ENCODE data around the gene GLRA1.

The GLRA1 gene

GRCh38 chr5:151890299-151890698 lies 34.4 kb downstream of the GLRA1 start:
- H3K4me3 ChIP-seq (ENCODE audit: low read length): no peak overlapping the region
- DNase-seq (ENCODE audit: low read depth): no peak
- no peak for TF ChIP-seq CTCF (conservative IDR thresholded peaks at IDR 0.05; ENCODE audit: low read length)

- DNase-seq (ENCODE audit: low read depth): no peak
- H3K4me3 ChIP-seq (ENCODE audit: low read length): no peak overlapping the region
- no peak for TF ChIP-seq CTCF (conservative IDR thresholded peaks at IDR 0.05; ENCODE audit: low read length)
Observed at GRCh38 chr5:151889614-151890013, 35.0 kb downstream of the GLRA1 start.

GRCh38 chr5:151886546-151887275 lies 37.9 kb downstream of the GLRA1 start:
- no peak for TF ChIP-seq CTCF (conservative IDR thresholded peaks at IDR 0.05; ENCODE audit: low read length)
- DNase-seq (ENCODE audit: low read depth): peak; percentile 9
- no peak overlapping the region for H3K4me3 ChIP-seq (ENCODE audit: low read length)

- no peak for DNase-seq (ENCODE audit: low read depth)
- TF ChIP-seq CTCF (conservative IDR thresholded peaks at IDR 0.05; ENCODE audit: low read length): no peak
- no peak overlapping the region for H3K4me3 ChIP-seq (ENCODE audit: low read length)
Observed at GRCh38 chr5:151885138-151885908, 39.3 kb downstream of the GLRA1 start.

- no peak for DNase-seq (ENCODE audit: low read depth)
- H3K4me3 ChIP-seq (ENCODE audit: low read length): no peak overlapping the region
- TF ChIP-seq CTCF (conservative IDR thresholded peaks at IDR 0.05; ENCODE audit: low read length): no peak
Observed at GRCh38 chr5:151881621-151882225, 42.9 kb downstream of the GLRA1 start.

GRCh38 chr5:151880324-151880723 lies 44.3 kb downstream of the GLRA1 start:
- TF ChIP-seq CTCF (conservative IDR thresholded peaks at IDR 0.05; ENCODE audit: low read length): no peak
- no peak overlapping the region for H3K4me3 ChIP-seq (ENCODE audit: low read length)
- DNase-seq (ENCODE audit: low read depth): no peak
